Measurements from ENCODE around the gene EXOC6.

GRCh38 chr10:92814790-92815189 is 33.5 kb upstream of the EXOC6 start:
- no peak for TF ChIP-seq ZBTB49 (CRISPR knock-in tag; IDR thresholded peaks at IDR 0.05; ENCODE audit: borderline replicate concordance)
- no peak for TF ChIP-seq ZNF205 (CRISPR knock-in tag; IDR thresholded peaks at IDR 0.05)
